ENCODE results near the gene BPIFB1.

BPIFB1 gene

DNA sequence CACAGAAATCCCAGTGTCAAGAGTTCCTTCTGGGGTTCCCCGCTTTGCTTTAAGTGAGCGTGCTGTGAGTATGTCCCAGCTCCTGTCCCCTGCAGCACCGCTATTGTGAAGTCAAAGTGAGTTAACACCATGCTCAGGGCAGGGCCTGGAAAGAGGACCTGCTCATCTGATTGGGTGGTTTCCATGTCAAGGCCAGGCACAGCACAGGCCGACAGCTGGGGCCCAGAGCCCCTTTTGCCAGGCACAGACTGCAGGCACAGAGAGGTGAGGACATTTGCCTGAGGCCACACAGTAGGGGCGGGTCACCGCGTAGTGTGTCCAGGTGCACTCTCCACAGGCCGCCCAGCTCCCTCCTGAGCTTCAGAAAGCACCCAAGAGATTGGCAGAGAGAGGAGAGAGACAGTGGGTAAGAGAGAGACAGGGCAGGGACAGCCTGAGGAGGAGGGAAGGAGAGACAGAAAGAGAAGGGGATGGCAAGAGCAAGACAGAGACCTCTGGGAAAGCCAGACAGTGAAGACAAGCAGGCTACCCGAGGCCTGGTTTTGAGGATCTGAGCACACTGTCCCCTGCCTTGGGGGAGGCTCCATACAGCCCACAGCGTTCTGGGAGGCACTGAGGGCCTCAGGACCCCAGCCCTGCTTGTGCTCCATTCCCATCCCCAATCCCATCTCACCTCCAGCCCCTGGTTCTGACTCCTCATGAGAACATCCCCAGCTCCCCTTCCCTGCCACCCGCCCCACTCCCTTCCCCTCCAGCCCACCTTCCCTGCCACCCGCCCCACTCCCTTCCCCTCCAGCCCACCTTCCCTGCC, 6.5 kb upstream of the BPIFB1 start:
- no peak for DNase-seq (ENCODE audit: low read depth)

DNA sequence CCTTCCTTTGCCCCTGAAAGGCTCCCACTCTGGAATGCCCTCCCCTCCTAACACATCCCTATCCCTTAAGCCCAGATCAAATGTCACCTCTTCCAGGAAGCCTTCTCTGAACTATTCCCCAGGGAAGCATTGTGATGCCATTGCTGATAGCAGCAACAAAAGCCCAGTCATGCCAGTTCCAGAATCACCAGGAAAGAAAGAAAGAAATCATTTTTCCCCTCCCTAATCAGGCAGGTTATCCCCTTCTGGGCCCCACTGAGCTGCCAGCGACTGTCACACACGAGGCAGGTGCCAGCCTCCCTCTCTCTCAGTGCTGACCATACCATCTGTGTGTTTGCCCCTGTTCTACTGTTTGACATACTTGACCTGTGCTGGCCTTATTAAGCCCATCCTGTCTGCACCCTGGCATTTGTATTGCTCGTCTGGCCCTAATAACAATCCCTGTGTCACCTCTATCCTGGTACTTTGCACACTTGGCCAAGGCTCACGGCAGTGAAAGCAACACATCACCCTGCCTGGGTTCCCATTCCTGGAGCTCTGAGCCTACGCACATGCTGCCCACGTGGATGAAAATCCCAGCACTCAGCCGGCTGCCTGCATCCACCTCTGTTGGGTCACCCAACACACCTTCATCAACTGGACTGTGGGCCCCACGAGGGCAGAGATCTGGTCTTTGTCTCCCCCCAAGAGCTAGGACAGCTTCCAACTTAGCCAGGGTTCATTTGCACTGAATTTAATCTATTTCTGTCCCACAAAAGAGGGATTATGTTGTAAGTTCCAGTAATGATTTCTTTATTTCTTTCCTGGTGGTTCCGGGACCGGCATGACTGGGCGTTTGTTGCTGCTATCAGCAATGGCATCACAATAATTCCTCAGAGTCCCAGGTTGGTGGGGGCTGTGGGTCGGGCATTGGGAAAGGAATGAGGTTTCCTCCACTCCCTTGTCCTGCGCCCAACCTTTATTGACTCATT, 5.3 kb upstream of the BPIFB1 start:
- DNase-seq (ENCODE audit: low read depth): no peak
- H3K4me3 ChIP-seq (ENCODE audit: control insufficient read depth, low read depth, low read length): no peak overlapping the region
- TF ChIP-seq, protein P1, sequence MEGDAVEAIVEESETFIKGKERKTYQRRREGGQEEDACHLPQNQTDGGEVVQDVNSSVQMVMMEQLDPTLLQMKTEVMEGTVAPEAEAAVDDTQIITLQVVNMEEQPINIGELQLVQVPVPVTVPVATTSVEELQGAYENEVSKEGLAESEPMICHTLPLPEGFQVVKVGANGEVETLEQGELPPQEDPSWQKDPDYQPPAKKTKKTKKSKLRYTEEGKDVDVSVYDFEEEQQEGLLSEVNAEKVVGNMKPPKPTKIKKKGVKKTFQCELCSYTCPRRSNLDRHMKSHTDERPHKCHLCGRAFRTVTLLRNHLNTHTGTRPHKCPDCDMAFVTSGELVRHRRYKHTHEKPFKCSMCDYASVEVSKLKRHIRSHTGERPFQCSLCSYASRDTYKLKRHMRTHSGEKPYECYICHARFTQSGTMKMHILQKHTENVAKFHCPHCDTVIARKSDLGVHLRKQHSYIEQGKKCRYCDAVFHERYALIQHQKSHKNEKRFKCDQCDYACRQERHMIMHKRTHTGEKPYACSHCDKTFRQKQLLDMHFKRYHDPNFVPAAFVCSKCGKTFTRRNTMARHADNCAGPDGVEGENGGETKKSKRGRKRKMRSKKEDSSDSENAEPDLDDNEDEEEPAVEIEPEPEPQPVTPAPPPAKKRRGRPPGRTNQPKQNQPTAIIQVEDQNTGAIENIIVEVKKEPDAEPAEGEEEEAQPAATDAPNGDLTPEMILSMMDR (conservative IDR thresholded peaks at IDR 0.05; ENCODE audit: control insufficient read depth, insufficient read depth, low read depth, low read length): no peak

More for the DNA sequence above, 6.5 kb upstream of the BPIFB1 start:
- TF ChIP-seq, protein P1 (conservative IDR thresholded peaks at IDR 0.05; ENCODE audit: control insufficient read depth, insufficient read depth, low read depth, low read length): no peak
- H3K4me3 ChIP-seq (ENCODE audit: control insufficient read depth, low read depth, low read length): no peak overlapping the region

DNA sequence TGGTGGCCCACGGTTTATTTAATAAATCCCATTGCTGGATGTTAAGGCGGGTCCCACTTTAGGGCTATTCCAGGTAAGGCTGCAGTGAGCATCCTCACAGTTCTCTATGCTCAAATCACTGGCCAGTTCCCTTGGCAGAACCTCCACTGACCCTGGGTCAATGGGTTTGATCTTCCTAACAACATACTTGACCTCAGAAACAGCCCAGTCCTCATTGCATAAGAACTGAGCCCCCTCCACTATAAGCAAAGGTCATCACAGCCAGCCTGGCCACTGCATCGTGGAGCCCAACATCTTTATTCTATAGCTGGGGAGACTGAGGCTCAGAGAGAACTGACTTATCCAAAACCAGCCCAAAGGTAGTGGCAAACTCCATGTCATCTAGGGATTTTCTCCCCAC, 4.3 kb upstream of the BPIFB1 start:
- TF ChIP-seq, protein P1 (conservative IDR thresholded peaks at IDR 0.05; ENCODE audit: control insufficient read depth, insufficient read depth, low read depth, low read length): no peak
- DNase-seq (ENCODE audit: low read depth): no peak
- no peak overlapping the region for H3K4me3 ChIP-seq (ENCODE audit: control insufficient read depth, low read depth, low read length)

DNA sequence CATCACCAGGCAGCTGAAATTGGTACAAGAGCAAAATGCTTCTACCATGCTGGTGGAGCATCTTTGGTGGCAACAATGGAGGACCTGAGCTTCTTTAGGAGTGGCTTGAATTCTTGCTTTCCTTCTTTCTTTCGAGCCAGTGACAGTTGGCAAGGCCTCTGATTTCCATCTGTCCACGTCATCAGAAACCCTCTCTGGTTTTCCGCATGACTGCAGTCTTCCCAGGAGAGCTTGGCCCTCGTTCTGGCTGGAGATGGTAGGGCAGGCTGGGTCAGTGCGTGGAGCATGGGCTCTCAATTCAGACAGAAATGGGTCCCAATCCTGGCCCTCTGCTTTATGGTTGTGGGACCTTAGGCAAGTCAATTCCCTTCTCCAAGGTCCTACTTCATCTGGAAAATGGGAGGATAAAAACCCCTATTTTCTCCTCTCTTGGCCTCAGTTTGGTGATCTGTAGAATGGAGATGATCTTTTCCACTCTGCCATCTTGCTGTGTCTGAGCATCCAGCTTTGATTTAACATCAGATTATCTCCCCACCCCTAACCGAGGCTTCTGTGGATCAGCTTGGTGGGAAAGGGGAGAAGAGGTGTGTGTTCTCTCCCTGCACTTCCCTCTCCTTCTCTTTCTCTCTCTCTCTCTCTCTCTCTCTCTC, 3.6 kb upstream of the BPIFB1 start:
- H3K4me3 ChIP-seq (ENCODE audit: control insufficient read depth, low read depth, low read length): no peak overlapping the region
- DNase-seq (ENCODE audit: low read depth): no peak
- TF ChIP-seq, protein P1 (conservative IDR thresholded peaks at IDR 0.05; ENCODE audit: control insufficient read depth, insufficient read depth, low read depth, low read length): no peak

DNA sequence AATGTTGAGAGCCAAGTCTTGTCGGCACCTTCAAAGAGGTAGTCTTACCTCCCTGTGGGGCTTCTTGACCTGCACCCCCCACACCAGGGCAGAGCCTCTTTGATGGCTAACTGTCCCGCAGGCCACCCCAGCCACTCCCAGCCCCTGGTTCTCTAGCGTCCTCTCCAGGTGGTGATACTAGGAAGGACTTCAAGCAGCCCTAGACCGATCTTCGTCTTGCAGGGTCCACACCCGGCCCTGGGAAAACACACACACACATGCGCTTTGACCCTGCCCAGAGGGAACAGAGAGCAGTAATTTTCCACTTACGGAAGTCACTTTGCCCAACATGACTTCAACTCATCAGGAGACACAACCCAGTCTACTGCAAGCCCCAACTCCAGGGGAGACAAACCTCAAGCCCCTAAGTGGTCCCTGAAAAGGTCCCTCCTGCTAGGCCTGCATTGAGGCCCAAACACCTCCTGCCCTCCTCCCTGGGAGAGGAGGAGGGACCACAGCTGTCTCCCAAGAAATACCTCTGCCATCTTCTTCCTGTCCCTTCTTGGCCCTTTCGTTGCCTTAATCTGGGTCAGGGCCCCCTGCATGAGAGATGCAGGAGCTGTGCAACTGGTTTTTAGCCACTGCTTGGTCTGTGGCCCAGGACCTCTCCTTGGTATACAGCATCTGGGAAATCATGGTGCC, 2.9 kb upstream of the BPIFB1 start:
- DNase-seq (ENCODE audit: low read depth): no peak
- TF ChIP-seq, protein P1 (conservative IDR thresholded peaks at IDR 0.05; ENCODE audit: control insufficient read depth, insufficient read depth, low read depth, low read length): no peak
- no peak overlapping the region for H3K4me3 ChIP-seq (ENCODE audit: control insufficient read depth, low read depth, low read length)

DNA sequence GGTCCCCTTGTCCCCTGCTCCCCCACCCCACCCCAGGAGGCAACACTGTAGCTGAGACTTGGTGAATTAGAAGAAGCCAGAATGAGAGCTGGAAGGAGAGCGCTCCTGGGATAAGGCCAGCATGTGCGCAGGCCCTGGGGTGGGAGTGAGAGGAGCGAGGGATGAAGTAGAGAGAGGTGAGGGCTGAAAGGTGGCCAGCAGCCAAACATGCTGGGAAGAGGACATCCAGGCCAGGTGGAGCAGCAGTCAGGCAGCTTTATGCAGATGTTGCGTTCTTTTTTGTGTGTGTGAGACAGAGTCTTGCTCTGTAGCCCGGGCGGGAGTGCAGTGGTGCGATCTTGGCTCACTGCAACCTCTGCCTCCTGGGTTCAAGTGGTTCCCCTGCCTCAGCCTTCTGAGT, 2.2 kb upstream of the BPIFB1 start:
- TF ChIP-seq, protein P1 (conservative IDR thresholded peaks at IDR 0.05; ENCODE audit: control insufficient read depth, insufficient read depth, low read depth, low read length): no peak
- no peak for DNase-seq (ENCODE audit: low read depth)
- H3K4me3 ChIP-seq (ENCODE audit: control insufficient read depth, low read depth, low read length): no peak overlapping the region
